K562 (cell line): ENCODE data around the gene COQ9. TPM values are rescaled to one million over a fixed set of nuclear protein-coding genes. Genes with fewer than 3 reads are reported as not detected.
A peak's percentile ranks its signal among the peaks of the same experiment; 100 is the strongest.

ENCODE experiments used
- CCNT2 ChIP-seq: IDR thresholded peaks from 2 replicates; pipeline ENCODE4 v1.6.1; 2011; ENCODE audit warnings: borderline replicate concordance, low read depth, mild to moderate bottlenecking, moderate library complexity, mixed read lengths, low read length; ENCODE audit not compliant: insufficient read length; ENCODE audit errors: extremely low read depth
- CEBPG ChIP-seq, 3 experiments: fragments of 200-800 bp in 1 of 3; sonication (Bioruptor generic) in 1 of 3; sonication (generic) in 1 of 3; formaldehyde crosslinking in 1 of 3; IDR thresholded peaks in 2 of 3; conservative IDR thresholded peaks in 1 of 3; 2 replicates each; pipeline versions ENCODE4 v1.6.1 to v1.8.0; 2016 to 2022; ENCODE audit warnings: missing compliant biosample characterization in 2 of 3, missing genetic modification characterization in 2 of 3, mild to moderate bottlenecking in 1 of 3, missing genetic modification reagents in 1 of 3
- CXXC5 ChIP-seq: fragments of 250-450 bp; sonication (Bioruptor Pico); IDR thresholded peaks from 2 replicates; pipeline ENCODE4 v1.8.0; 2022; ENCODE audit warnings: inconsistent platforms, mild to moderate bottlenecking, moderate library complexity
- FOXK1 ChIP-seq: sonication (generic); formaldehyde crosslinking; IDR thresholded peaks from 2 replicates; pipeline ENCODE4 v1.8.0; 2022; ENCODE audit warnings: missing genetic modification reagents, mild to moderate bottlenecking, borderline replicate concordance
- GABPB1 ChIP-seq: sonication (generic); formaldehyde crosslinking; IDR thresholded peaks from 2 replicates; pipeline ENCODE4 v1.8.0; 2022; ENCODE audit warnings: mild to moderate bottlenecking, missing genetic modification reagents
- GATAD2B ChIP-seq: fragments of 450-650 bp; IDR thresholded peaks from 2 replicates; pipeline ENCODE4 v1.6.1; 2017; ENCODE audit warnings: mild to moderate bottlenecking, borderline replicate concordance
- GTF2F1 ChIP-seq: IDR thresholded peaks from 2 replicates; pipeline ENCODE4 v1.6.1; 2011; ENCODE audit warnings: low read depth, low read length, improper control_type of control experiment
- HNRNPL ChIP-seq: fragments of 200-400 bp; formaldehyde crosslinking; IDR thresholded peaks from 2 replicates; pipeline ENCODE4 v1.6.1; 2017; ENCODE audit warnings: low read depth, mild to moderate bottlenecking, low read length
- KDM5B ChIP-seq: fragments of 200-600 bp; sonication (generic); IDR thresholded peaks from 2 replicates; pipeline ENCODE4 v1.6.1; 2012; ENCODE audit warnings: low read depth, mild to moderate bottlenecking, moderate library complexity, low read length, control low read depth, inconsistent platforms; ENCODE audit not compliant: insufficient replicate concordance
- L3MBTL2 ChIP-seq: fragments of 450-650 bp; IDR thresholded peaks from 2 replicates; pipeline ENCODE4 v1.6.1; 2016; ENCODE audit warnings: mild to moderate bottlenecking, moderate library complexity
- MAFF ChIP-seq: IDR thresholded peaks from 2 replicates; pipeline ENCODE4 v1.6.1; 2012; ENCODE audit warnings: low read length, improper control_type of control experiment
- MAFG ChIP-seq: fragments of 450-650 bp; conservative IDR thresholded peaks from 2 replicates; pipeline ENCODE4 v1.6.1; 2016; ENCODE audit warnings: missing genetic modification characterization, missing compliant biosample characterization
- NFIC ChIP-seq: fragments of 450-650 bp; IDR thresholded peaks from 2 replicates; pipeline ENCODE4 v1.6.1; 2017; ENCODE audit warnings: mild to moderate bottlenecking, inconsistent platforms
- RBFOX2 ChIP-seq: fragments of 200-400 bp; formaldehyde crosslinking; IDR thresholded peaks from 2 replicates; pipeline ENCODE4 v1.6.1; 2017; ENCODE audit warnings: low read depth, mild to moderate bottlenecking, low read length, moderate library complexity
- SAP30 ChIP-seq: fragments of 200-600 bp; sonication (generic); IDR thresholded peaks from 2 replicates; pipeline ENCODE4 v1.6.1; 2012; ENCODE audit warnings: borderline replicate concordance, low read depth, mild to moderate bottlenecking, moderate library complexity, low read length, control low read depth, inconsistent platforms; ENCODE audit not compliant: insufficient read depth, poor library complexity, severe bottlenecking
- SMAD4 ChIP-seq: fragments of 250-450 bp; sonication (Bioruptor Pico); conservative IDR thresholded peaks from 2 replicates; pipeline ENCODE4 v1.8.0; 2021; ENCODE audit warnings: inconsistent platforms, mild to moderate bottlenecking, moderate library complexity
- SMARCB1 ChIP-seq: IDR thresholded peaks from 2 replicates; pipeline ENCODE4 v1.6.1; 2011; ENCODE audit warnings: improper control_type of control experiment, low read depth; ENCODE audit not compliant: insufficient read length
- SPI1 ChIP-seq: IDR thresholded peaks from 2 replicates; pipeline ENCODE4 v1.6.1; 2011; ENCODE audit warnings: low read depth, low read length, control low read depth, borderline replicate concordance
- SRF ChIP-seq, 2 experiments: fragments of 250-450, 450-650 bp in 1 of 2; sonication (Bioruptor Pico) in 1 of 2; sonication (generic) in 1 of 2; formaldehyde crosslinking; IDR thresholded peaks; 2 replicates each; pipeline versions ENCODE4 v1.5.0 to v1.5.1; 2020 to 2022; ENCODE audit warnings: mild to moderate bottlenecking in 1 of 2, missing genetic modification reagents in 1 of 2
- ZFX ChIP-seq: sonication (generic); formaldehyde crosslinking; IDR thresholded peaks from 2 replicates; pipeline ENCODE4 v1.8.0; 2022; ENCODE audit warnings: mild to moderate bottlenecking, missing genetic modification reagents, moderate library complexity
- ZNF431 ChIP-seq: sonication (generic); formaldehyde crosslinking; IDR thresholded peaks from 2 replicates; pipeline ENCODE4 v1.8.0; 2022; ENCODE audit warnings: mild to moderate bottlenecking, missing genetic modification reagents
- ZNF695 ChIP-seq: fragments of 450-650 bp; formaldehyde crosslinking; IDR thresholded peaks from 2 replicates; pipeline ENCODE4 v1.4.0; 2020; ENCODE audit warnings: mild to moderate bottlenecking, moderate library complexity
- polyA plus RNA-seq, 8 experiments: library from polyadenylated mRNA; depleted of rRNA in 4 of 8; stranded (reverse) in 5 of 8; unstranded in 3 of 8; fragments of >200 nt; fragmentation: Nextera tagmentation in 2 of 8; fragmentation: Illumina TruSeq in 1 of 8; extraction: Ambion mirVana in 2 of 8; extraction: Trizol in 1 of 8; gene quantifications; 2 replicates each; pipeline versions ENCODE4 v1.2.1 to v1.2.3, GENCODE V29; 2011 to 2014; ENCODE audit warnings: inconsistent platforms in 1 of 8, missing spikeins in 1 of 8
- total RNA-seq, 7 experiments: library from RNA; depleted of rRNA in 6 of 7; stranded (reverse); fragments of >200 nt in 6 of 7; fragmentation: Illumina TruSeq in 2 of 7; extraction: Trizol in 2 of 7; gene quantifications; 2 replicates each; pipeline versions ENCODE4 v1.2.1 to v1.2.3, GENCODE V29; 2011 to 2021; ENCODE audit warnings: low replicate concordance in 1 of 7
- TF ChIP-seq, protein P1 (sequence below): fragments of 200-800 bp; sonication (Bioruptor generic); IDR thresholded peaks from 2 replicates; pipeline ENCODE4 v1.6.1; 2017; ENCODE audit warnings: missing genetic modification characterization, missing compliant biosample characterization
- TF ChIP-seq, protein P2 (sequence below): fragments of 250-450 bp; sonication (Bioruptor Pico); IDR thresholded peaks from 2 replicates; pipeline ENCODE4 v1.4.0; 2020; ENCODE audit warnings: mild to moderate bottlenecking

COQ9 gene
- total and polyA plus RNA-seq, 9 of the 15 experiments (the other 6 are each of a cell fraction or from before 2014, with no cell fraction given): 35.0 to 139 (median 71.4) TPM

GRCh38 chr16:57485916-57486857 is 38.9 kb downstream of the COQ9 start, which contains the start of gene DOK4 (continued):
- TF ChIP-seq SMARCB1: no peak
- 0 out of 2 replicates have a peak, but pooled peaks have one; percentile 38 for TF ChIP-seq RBFOX2
- TF ChIP-seq HNRNPL: no peak
- peak; percentile 77 for TF ChIP-seq CXXC5 (CRISPR knock-in tag)
- no peak for TF ChIP-seq FOXK1 (CRISPR knock-in tag)
- no peak for TF ChIP-seq SPI1
- TF ChIP-seq, protein P1, sequence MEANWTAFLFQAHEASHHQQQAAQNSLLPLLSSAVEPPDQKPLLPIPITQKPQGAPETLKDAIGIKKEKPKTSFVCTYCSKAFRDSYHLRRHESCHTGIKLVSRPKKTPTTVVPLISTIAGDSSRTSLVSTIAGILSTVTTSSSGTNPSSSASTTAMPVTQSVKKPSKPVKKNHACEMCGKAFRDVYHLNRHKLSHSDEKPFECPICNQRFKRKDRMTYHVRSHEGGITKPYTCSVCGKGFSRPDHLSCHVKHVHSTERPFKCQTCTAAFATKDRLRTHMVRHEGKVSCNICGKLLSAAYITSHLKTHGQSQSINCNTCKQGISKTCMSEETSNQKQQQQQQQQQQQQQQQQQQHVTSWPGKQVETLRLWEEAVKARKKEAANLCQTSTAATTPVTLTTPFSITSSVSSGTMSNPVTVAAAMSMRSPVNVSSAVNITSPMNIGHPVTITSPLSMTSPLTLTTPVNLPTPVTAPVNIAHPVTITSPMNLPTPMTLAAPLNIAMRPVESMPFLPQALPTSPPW (CRISPR knock-in tag): peak; percentile 58
- peak; percentile 92 for TF ChIP-seq SMAD4 (CRISPR knock-in tag)
- peak; percentile 71 for TF ChIP-seq NFIC
- no peak for TF ChIP-seq SRF (CRISPR knock-in tag; IDR thresholded peaks at IDR 0.05)
- peak; percentile 38 for TF ChIP-seq SAP30
- TF ChIP-seq ZFX (CRISPR knock-in tag): peak; percentile 23; the same call in 1 of the 2 replicates
- TF ChIP-seq, protein P2, sequence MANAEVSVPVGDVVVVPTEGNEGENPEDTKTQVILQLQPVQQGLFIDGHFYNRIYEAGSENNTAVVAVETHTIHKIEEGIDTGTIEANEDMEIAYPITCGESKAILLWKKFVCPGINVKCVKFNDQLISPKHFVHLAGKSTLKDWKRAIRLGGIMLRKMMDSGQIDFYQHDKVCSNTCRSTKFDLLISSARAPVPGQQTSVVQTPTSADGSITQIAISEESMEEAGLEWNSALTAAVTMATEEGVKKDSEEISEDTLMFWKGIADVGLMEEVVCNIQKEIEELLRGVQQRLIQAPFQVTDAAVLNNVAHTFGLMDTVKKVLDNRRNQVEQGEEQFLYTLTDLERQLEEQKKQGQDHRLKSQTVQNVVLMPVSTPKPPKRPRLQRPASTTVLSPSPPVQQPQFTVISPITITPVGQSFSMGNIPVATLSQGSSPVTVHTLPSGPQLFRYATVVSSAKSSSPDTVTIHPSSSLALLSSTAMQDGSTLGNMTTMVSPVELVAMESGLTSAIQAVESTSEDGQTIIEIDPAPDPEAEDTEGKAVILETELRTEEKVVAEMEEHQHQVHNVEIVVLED (CRISPR knock-in tag): peak; percentile 32; the same call in 1 of the 2 replicates
- TF ChIP-seq L3MBTL2: peak; percentile 33; the same call in 1 of the 2 replicates
- TF ChIP-seq GATAD2B: peak; percentile 91
- TF ChIP-seq ZNF431 (CRISPR knock-in tag): no peak
- TF ChIP-seq GABPB1 (CRISPR knock-in tag): peak; percentile 28; the same call in 1 of the 2 replicates
- peak; percentile 25 for TF ChIP-seq KDM5B
- TF ChIP-seq GTF2F1: no peak
- TF ChIP-seq MAFF: no peak
- no peak for TF ChIP-seq ZNF695 (CRISPR knock-in tag)
- TF ChIP-seq CCNT2: peak; percentile 58
- no peak for TF ChIP-seq CEBPG (CRISPR knock-in tag; IDR thresholded peaks at IDR 0.05)
- TF ChIP-seq CEBPG (tag; conservative IDR thresholded peaks at IDR 0.05 in 1 of 2, IDR thresholded peaks at IDR 0.05 in 1 of 2): no peak
- no peak for TF ChIP-seq MAFG (tag)
